HCT116 (cell line): Measurements from ENCODE around the gene KIFAP3. TPM values are rescaled to one million over a fixed set of nuclear protein-coding genes. Genes with fewer than 3 reads are reported as not detected.

Experiments used
- ATAC-seq: fragments of 200-7000 bp; cut with Tn5 transposase; 2 replicates; pipeline ENCODE4 v1.9.1; 2020; ENCODE audit warnings: mild to moderate bottlenecking, moderate library complexity
- BruUV-seq: library from RNA; stranded (reverse); fragments of 400-500 nt; replicated peaks from 2 replicates; lab custom pipeline; 2021; lab: Mats Ljungman, UMichigan
- CTCF ChIA-PET: fragments of 300-600 bp; sonication (Branson Sonifier 250); formaldehyde crosslinking; loops from one replicate; lab custom pipeline; 2021; ENCODE audit warnings: antibody characterized with exemption; lab: Charles Lee
- POLR2A ChIA-PET: fragments of 300-600, 350-600 bp; sonication (Branson Sonifier 250); formaldehyde crosslinking; loops from one replicate; lab custom pipeline; 2021; ENCODE audit warnings: antibody characterized with exemption; lab: Charles Lee
- RAD21 ChIA-PET, 2 experiments: fragments of 300-600 bp; sonication (Branson Sonifier 250); formaldehyde crosslinking; loops; one replicate each; lab custom pipeline; 2023; ENCODE audit warnings: low total read pairs in 2 of 2; ENCODE audit not compliant: uncharacterized antibody in 2 of 2, unreplicated experiment in 2 of 2, low non-redundant PET in 1 of 2; lab: Charles Lee
- DNase-seq: peaks from one replicate; pipeline ENCODE4 v3.0.0-alpha.2; 2010; ENCODE audit warnings: low read depth, low spot score
- H2AFZ ChIP-seq: fragments of 200-600 bp; shearing (Covaris generic), sonication (generic); 2 replicates; pipeline ENCODE4 v1.6.1; 2017; ENCODE audit warnings: low read depth, mixed run types, mixed read lengths, antibody characterized with exemption, low read length; ENCODE audit not compliant: poor library complexity, severe bottlenecking
- H3K27ac ChIP-seq: 2 replicates; pipeline ENCODE4 v1.5.1; 2012; ENCODE audit warnings: low read depth, low read length
- H3K27me3 ChIP-seq: fragments of 200-600 bp; sonication (generic); 2 replicates; pipeline ENCODE4 v1.6.1; 2016; ENCODE audit warnings: mixed run types, low read length, mixed read lengths; ENCODE audit not compliant: insufficient read depth
- H3K36me3 ChIP-seq, 2 experiments: fragments of 200-500 bp in 1 of 2; fragments of 200-600 bp in 1 of 2; sonication (Bioruptor generic) in 1 of 2; sonication (generic) in 1 of 2; 2 replicates each; pipeline versions ENCODE4 v1.5.1 to v1.6.1; 2014 to 2016; ENCODE audit warnings: low read length in 2 of 2, inconsistent platforms in 1 of 2, mixed read lengths in 1 of 2, mixed run types in 1 of 2; ENCODE audit not compliant: insufficient read depth in 2 of 2, control insufficient read depth in 1 of 2
- H3K4me1 ChIP-seq, 2 experiments: fragments of 200-600 bp in 1 of 2; sonication (generic) in 1 of 2; 2 replicates each; pipeline versions ENCODE4 v1.5.1 to v1.6.1; 2012 to 2017; ENCODE audit warnings: low read length in 2 of 2, inconsistent platforms in 1 of 2, mild to moderate bottlenecking in 1 of 2, mixed read lengths in 1 of 2, mixed run types in 1 of 2, moderate library complexity in 1 of 2; ENCODE audit not compliant: insufficient read depth in 2 of 2, control insufficient read depth in 1 of 2
- H3K4me2 ChIP-seq: fragments of 200-600 bp; sonication (generic); 2 replicates; pipeline ENCODE4 v1.6.1; 2017; ENCODE audit warnings: mixed run types, low read length, mixed read lengths
- H3K4me3 ChIP-seq, 2 experiments: fragments of 200-600 bp in 1 of 2; sonication (generic) in 1 of 2; replicated peaks in 1 of 2; 2 replicates each; pipeline ENCODE4 v1.5.1; 2011 to 2016; ENCODE audit warnings: low read length in 2 of 2, control low read depth in 1 of 2, low read depth in 1 of 2, mild to moderate bottlenecking in 1 of 2, mixed read lengths in 1 of 2, mixed run types in 1 of 2
- H3K79me2 ChIP-seq: fragments of 200-600 bp; sonication (generic); 2 replicates; pipeline ENCODE4 v1.6.1; 2017; ENCODE audit warnings: mild to moderate bottlenecking, mixed run types, low read length, moderate library complexity, mixed read lengths; ENCODE audit not compliant: insufficient read depth
- H3K9ac ChIP-seq: fragments of 200-600 bp; sonication (generic); 2 replicates; pipeline ENCODE4 v1.6.1; 2016; ENCODE audit warnings: low read length, mixed read lengths
- H3K9me2 ChIP-seq: fragments of 200-600 bp; sonication (generic), shearing (Covaris generic); 2 replicates; pipeline ENCODE4 v1.6.1; 2017; ENCODE audit warnings: mixed run types, mild to moderate bottlenecking, moderate library complexity; ENCODE audit not compliant: insufficient read depth
- H3K9me3 ChIP-seq, 2 experiments: fragments of 200-500 bp in 1 of 2; fragments of 200-600 bp in 1 of 2; sonication (Bioruptor generic) in 1 of 2; sonication (generic) in 1 of 2; 2 replicates each; pipeline ENCODE4 v1.6.1; 2014 to 2017; ENCODE audit warnings: low read length in 2 of 2, mixed read lengths in 2 of 2, inconsistent platforms in 1 of 2, low read depth in 1 of 2, mild to moderate bottlenecking in 1 of 2, mixed run types in 1 of 2, moderate library complexity in 1 of 2; ENCODE audit not compliant: control insufficient read depth in 1 of 2, insufficient read depth in 1 of 2
- H4K20me1 ChIP-seq: fragments of 200-600 bp; sonication (generic), shearing (Covaris generic); 2 replicates; pipeline ENCODE4 v1.6.1; 2017; ENCODE audit warnings: mixed run types, mild to moderate bottlenecking, moderate library complexity; ENCODE audit not compliant: insufficient read depth
- CEBPB ChIP-seq: IDR thresholded peaks from 2 replicates; pipeline ENCODE4 v1.6.1; 2012; ENCODE audit warnings: low read depth
- CTCF ChIP-seq, 3 experiments: fragments of 200-600 bp in 1 of 3; sonication (generic) in 1 of 3; IDR thresholded peaks in 2 of 3; conservative IDR thresholded peaks in 1 of 3; 2 replicates each; pipeline ENCODE4 v1.5.1; 2012 to 2017; ENCODE audit warnings: low read depth in 2 of 3, low read length in 2 of 3, antibody characterized with exemption in 1 of 3, borderline replicate concordance in 1 of 3, control low read depth in 1 of 3, mild to moderate bottlenecking in 1 of 3, mixed read lengths in 1 of 3, mixed run types in 1 of 3, moderate library complexity in 1 of 3; ENCODE audit not compliant: insufficient read depth in 1 of 3
- ELF1 ChIP-seq: IDR thresholded peaks from 2 replicates; pipeline ENCODE4 v1.6.1; 2012; ENCODE audit warnings: low read depth, borderline replicate concordance
- EZH2 ChIP-seq: fragments of 200-600 bp; sonication (generic); IDR thresholded peaks from 2 replicates; pipeline ENCODE4 v1.6.1; 2017; ENCODE audit warnings: antibody characterized with exemption, mixed run types
- EZH2phosphoT487 ChIP-seq: fragments of 200-600 bp; IDR thresholded peaks from 2 replicates; pipeline ENCODE4 v1.6.1; 2018; ENCODE audit warnings: antibody characterized with exemption, borderline replicate concordance
- MAX ChIP-seq: IDR thresholded peaks from 2 replicates; pipeline ENCODE4 v1.6.1; 2012
- POLR2A ChIP-seq: IDR thresholded peaks from 2 replicates; pipeline ENCODE4 v1.7.0; 2011; ENCODE audit warnings: borderline replicate concordance; ENCODE audit not compliant: insufficient read depth, insufficient read length; ENCODE audit errors: extremely low read depth
- SIN3A ChIP-seq: IDR thresholded peaks from 2 replicates; pipeline ENCODE4 v1.6.1; 2012; ENCODE audit warnings: low read depth
- SP1 ChIP-seq: IDR thresholded peaks from 2 replicates; pipeline ENCODE4 v1.6.1; 2012; ENCODE audit warnings: low read depth
- YY1 ChIP-seq: IDR thresholded peaks from 2 replicates; pipeline ENCODE4 v1.6.1; 2011; ENCODE audit warnings: low read length, low read depth, moderate library complexity, mild to moderate bottlenecking; ENCODE audit not compliant: insufficient replicate concordance; ENCODE audit errors: extremely low read depth
- ZFX ChIP-seq: fragments of 450-650 bp; IDR thresholded peaks from 2 replicates; pipeline ENCODE4 v1.6.1; 2017
- intact Hi-C: fragments of 100-400 bp; cut with micrococcal nuclease; formaldehyde crosslinking; loops from 2 replicates; pipeline ENCODE4 v1.10.0; 2022
- total RNA-seq: library from RNA; stranded (reverse); gene quantifications from one replicate; pipeline ENCODE4 v1.2.1, GENCODE V29; 2021; ENCODE audit not compliant: unreplicated experiment

The KIFAP3 gene
- total RNA-seq, 1 experiment from 2014 or later = 10.8 TPM

- no TSS peak for BruUV-seq
- intact Hi-C loops = no loop called here
Measured at GRCh38 chr1:170041423-170042192, 32.9 kb downstream of the KIFAP3 start.

GRCh38 chr1:170032531-170033280 lies 41.8 kb downstream of the KIFAP3 start:
- ATAC-seq = no peak
- Histone ChIP-seq H3K9ac (no peak overlapping the region), H3K36me3 (no peaks in the 10 kb centered on the region), H3K4me3 (no peak overlapping the region), H3K4me1 (no peaks in the 10 kb centered on the region), H3K27ac (no peak overlapping the region), H3K9me2 (no peaks in the 10 kb centered on the region), H3K79me2 (no peaks in the 10 kb centered on the region), H3K9me3 (no peaks in the 10 kb centered on the region; a peak in 1 of 4 replicates), H2AFZ (no peak overlapping the region), H4K20me1 (no peaks in the 10 kb centered on the region), H3K27me3 (no peaks in the 10 kb centered on the region), H3K4me2 (no peak overlapping the region)
- BruUV-seq = no TSS peak
- intact Hi-C loops = no loop called here
- CTCF ChIA-PET = no interaction called here
- DNase-seq = no peak
- POLR2A ChIA-PET = no interaction called here
- RAD21 ChIA-PET = no interaction called here
- no peak for TF ChIP-seq YY1
- no peak for TF ChIP-seq SIN3A
- TF ChIP-seq SP1 = no peak
- TF ChIP-seq ZFX = no peak
- no peak for TF ChIP-seq CEBPB
- TF ChIP-seq EZH2phosphoT487 = no peak
- no peak for TF ChIP-seq POLR2A
- TF ChIP-seq CTCF (IDR thresholded peaks at IDR 0.05 in 2 of 3, conservative IDR thresholded peaks at IDR 0.05 in 1 of 3; ENCODE audit: borderline replicate concordance in 1 of 3, insufficient read depth in 1 of 3, low read depth in 2 of 3, low read length in 2 of 3) = no peak

More at GRCh38 chr1:170041423-170042192, 32.9 kb downstream of the KIFAP3 start:
- no peaks in the 10 kb centered on the region for H3K4me1 ChIP-seq
- ChIA-PET CTCF (no interaction called here), POLR2A (no interaction called here), RAD21 (no interaction called here)
- no peaks in the 10 kb centered on the region for H4K20me1 ChIP-seq
- no peak overlapping the region for H2AFZ ChIP-seq
- H3K9ac ChIP-seq = no peak overlapping the region
- no peak overlapping the region for H3K27ac ChIP-seq
- DNase-seq = no peak
- no peaks in the 10 kb centered on the region for H3K79me2 ChIP-seq
- H3K9me2 ChIP-seq = no peaks in the 10 kb centered on the region
- ATAC-seq = no peak
- H3K36me3 ChIP-seq = no peaks in the 10 kb centered on the region
- H3K4me2 ChIP-seq = no peak overlapping the region
- H3K9me3 ChIP-seq = no peaks in the 10 kb centered on the region
- no peak for TF ChIP-seq ELF1
- TF ChIP-seq EZH2 = no peak
- TF ChIP-seq MAX = no peak
- H3K27me3 ChIP-seq = no peaks in the 10 kb centered on the region
- H3K4me3 ChIP-seq = no peak overlapping the region
